HepG2 (cell line): Measurements from ENCODE around the gene NT5C3B. TPM values are rescaled to one million over a fixed set of nuclear protein-coding genes. Genes with fewer than 3 reads are reported as not detected.

Experiments used
- ATF2 ChIP-seq: sonication (generic); formaldehyde crosslinking; IDR thresholded peaks from 2 replicates; pipeline ENCODE4 v1.4.0; 2020; ENCODE audit warnings: missing genetic modification reagents
- CSRNP2 ChIP-seq: sonication (generic); formaldehyde crosslinking; conservative IDR thresholded peaks from 2 replicates; pipeline ENCODE4 v1.8.0; 2022; ENCODE audit warnings: low read depth, missing genetic modification reagents
- HNRNPH1 ChIP-seq: fragments of 200-400 bp; formaldehyde crosslinking; optimal IDR thresholded peaks from 2 replicates; pipeline ENCODE3; 2017; ENCODE audit warnings: mild to moderate bottlenecking, low read depth, low read length
- PATZ1 ChIP-seq: sonication (generic); formaldehyde crosslinking; IDR thresholded peaks from 2 replicates; pipeline ENCODE4 v1.4.0; 2020; ENCODE audit warnings: missing genetic modification reagents
- PRDM10 ChIP-seq: sonication (generic); formaldehyde crosslinking; IDR thresholded peaks from 2 replicates; pipeline ENCODE4 v1.4.0; 2020; ENCODE audit warnings: low read depth, missing genetic modification reagents
- RARG ChIP-seq: sonication (generic); formaldehyde crosslinking; IDR thresholded peaks from 2 replicates; pipeline ENCODE4 v1.4.0; 2020; ENCODE audit warnings: low read depth, mild to moderate bottlenecking, missing genetic modification reagents
- TEAD3 ChIP-seq: optimal IDR thresholded peaks from 2 replicates; pipeline ENCODE3; 2016; ENCODE audit warnings: borderline replicate concordance
- ZNF207 ChIP-seq: fragments of 450-650 bp; IDR thresholded peaks from 2 replicates; pipeline ENCODE4 v1.6.1; 2016; ENCODE audit warnings: antibody characterized with exemption, borderline replicate concordance
- ZNF276 ChIP-seq: sonication (generic); formaldehyde crosslinking; IDR thresholded peaks from 2 replicates; pipeline ENCODE4 v1.4.0; 2020; ENCODE audit warnings: mild to moderate bottlenecking, low read depth, missing genetic modification reagents
- ZNF746 ChIP-seq: sonication (generic); formaldehyde crosslinking; IDR thresholded peaks from 2 replicates; pipeline ENCODE4 v1.8.0; 2022; ENCODE audit warnings: mild to moderate bottlenecking, missing genetic modification reagents
- polyA plus RNA-seq, 8 experiments: library from polyadenylated mRNA; depleted of rRNA in 3 of 8; stranded (reverse) in 7 of 8; unstranded in 1 of 8; fragments of >200 nt; fragmentation: Illumina TruSeq in 4 of 8; extraction: Trizol in 4 of 8; gene quantifications; 2 replicates each; pipeline versions ENCODE4 v1.2.1 to v1.2.3, GENCODE V29; 2011 to 2016; ENCODE audit warnings: low read depth in 4 of 8, missing spikeins in 1 of 8, mixed read lengths in 1 of 8; ENCODE audit not compliant: insufficient read depth in 1 of 8
- total RNA-seq, 5 experiments: library from RNA; depleted of rRNA; stranded (reverse); fragments of >200 nt; fragmentation: Illumina TruSeq; extraction: Trizol; gene quantifications; 2 replicates each; pipeline ENCODE4 v1.2.3, GENCODE V29; 2016; ENCODE audit warnings: low read depth in 1 of 5

NT5C3B gene
- total and polyA plus RNA-seq, 2 of the 13 experiments (the other 11 are each of a cell fraction or from before 2014, with no cell fraction given), result 104 to 126 TPM

GRCh38 chr17:41785091-41785858, 50.8 kb downstream of the NT5C3B start (continued):
- TF ChIP-seq ZNF207, result no peak
- TF ChIP-seq PATZ1 (CRISPR knock-in tag), result peak; percentile 39; the same call in 1 of the 2 replicates
- 0 out of 2 replicates have a peak, but pooled peaks have one; percentile 7 for TF ChIP-seq RARG
- no peak for TF ChIP-seq HNRNPH1
- TF ChIP-seq ATF2 (CRISPR knock-in tag), result no peak
- TF ChIP-seq PRDM10 (CRISPR knock-in tag), result peak; percentile 74; the same call in 1 of the 2 replicates
- peak; percentile 92 for TF ChIP-seq TEAD3 (CRISPR knock-in tag)
- TF ChIP-seq ZNF746 (CRISPR knock-in tag), result no peak
- TF ChIP-seq ZNF276 (CRISPR knock-in tag), result 0 out of 2 replicates have a peak, but pooled peaks have one; percentile 7
- TF ChIP-seq CSRNP2, result no peak
